GM21515 (cell line): Measurements from ENCODE around the gene DACT2.
"Not testable (repeated sequence)": the region's sequence is repeated elsewhere in the genome, so short reads cannot be mapped to it uniquely, and the experiment has no call there.

Experiments
- ATAC-seq: cut with Tn5 transposase; IDR thresholded peaks from one replicate; pipeline ENCODE4 v1.9.1; 2021; ENCODE audit not compliant: unreplicated experiment

Gene DACT2

GRCh38 chr6:168283686-168284025 is 35.9 kb downstream of the DACT2 start:
- no peak for ATAC-seq

- ATAC-seq = no peak
Observed at GRCh38 chr6:168282985-168283685, 36.4 kb downstream of the DACT2 start.

GRCh38 chr6:168281826-168282225 is 37.8 kb downstream of the DACT2 start:
- ATAC-seq = no peak

GRCh38 chr6:168281314-168281713 is 38.3 kb downstream of the DACT2 start:
- not testable (repeated sequence) for ATAC-seq

- no peak for ATAC-seq
Observed at GRCh38 chr6:168280899-168281245, 38.7 kb downstream of the DACT2 start.

GRCh38 chr6:168280020-168280898 is 39.3 kb downstream of the DACT2 start:
- no peak for ATAC-seq

GRCh38 chr6:168279403-168279935 is 40.1 kb downstream of the DACT2 start:
- no peak for ATAC-seq

GRCh38 chr6:168278904-168279303 is 40.7 kb downstream of the DACT2 start:
- ATAC-seq = no peak

- no peak for ATAC-seq
Observed at GRCh38 chr6:168277274-168277669, 42.3 kb downstream of the DACT2 start.

GRCh38 chr6:168276576-168277273 is 42.9 kb downstream of the DACT2 start:
- no peak for ATAC-seq

- ATAC-seq = no peak
Observed at GRCh38 chr6:168275168-168275567, 44.4 kb downstream of the DACT2 start.

GRCh38 chr6:168274037-168274952 is 45.3 kb downstream of the DACT2 start:
- ATAC-seq = no peak

- ATAC-seq = no peak
Observed at GRCh38 chr6:168273441-168274036, 46.0 kb downstream of the DACT2 start.

- ATAC-seq = no peak
Observed at GRCh38 chr6:168272415-168273325, 46.9 kb downstream of the DACT2 start.

- no peak for ATAC-seq
Observed at GRCh38 chr6:168270274-168271172, 49.1 kb downstream of the DACT2 start.

- ATAC-seq = no peak
Observed at GRCh38 chr6:168269455-168270243, 49.9 kb downstream of the DACT2 start.

- ATAC-seq = no peak
Observed at GRCh38 chr6:168268755-168269154, 50.8 kb downstream of the DACT2 start.
